HG02938 (cell line): Measurements from ENCODE around the gene ROBO1.
"Not testable (repeated sequence)": the region's sequence is repeated elsewhere in the genome, so short reads cannot be mapped to it uniquely, and the experiment has no call there.

ENCODE experiments used
- ATAC-seq: cut with Tn5 transposase; IDR thresholded peaks from one replicate; pipeline ENCODE4 v1.9.1; 2021; ENCODE audit warnings: mild to moderate bottlenecking, moderate library complexity; ENCODE audit not compliant: unreplicated experiment

ROBO1 gene

DNA sequence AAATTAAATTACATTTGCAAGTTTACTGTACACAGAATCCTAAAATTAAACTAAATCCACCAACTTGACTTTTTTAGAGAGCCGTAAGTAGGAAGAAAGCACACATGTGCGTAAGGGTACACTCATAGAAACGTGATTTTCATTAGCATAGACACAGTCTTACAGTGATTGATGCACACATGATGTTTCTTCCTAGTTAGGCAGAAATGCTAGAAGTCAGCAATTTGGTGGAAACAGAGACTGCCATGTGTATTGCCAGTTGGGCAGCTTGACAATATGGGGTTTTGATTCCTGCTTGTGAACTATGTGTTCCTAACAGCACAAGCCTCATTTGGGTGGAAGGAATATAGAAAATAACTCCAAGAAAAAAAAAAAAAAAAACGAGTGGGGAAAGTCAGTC is 878.5 kb downstream of the ROBO1 start:
- no peak for ATAC-seq

DNA sequence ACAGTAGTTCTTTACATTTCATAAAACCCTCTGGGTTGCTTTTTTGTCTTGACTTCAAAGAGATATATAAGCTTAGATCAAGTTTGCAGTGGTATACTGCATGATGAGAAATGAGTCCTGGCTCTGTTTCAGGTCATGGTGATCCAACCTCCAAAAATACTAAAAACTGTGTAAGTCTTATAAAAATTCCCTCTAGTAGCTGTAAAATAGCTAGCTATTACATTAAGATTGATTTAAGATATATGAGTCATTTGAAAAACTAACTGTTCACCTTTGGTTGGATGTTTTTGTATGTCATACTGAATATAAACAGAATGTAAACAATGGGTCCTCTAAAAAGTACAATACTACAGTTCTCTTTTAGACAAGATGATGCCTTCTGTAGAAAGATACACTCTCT is 879.2 kb downstream of the ROBO1 start:
- no peak for ATAC-seq

DNA sequence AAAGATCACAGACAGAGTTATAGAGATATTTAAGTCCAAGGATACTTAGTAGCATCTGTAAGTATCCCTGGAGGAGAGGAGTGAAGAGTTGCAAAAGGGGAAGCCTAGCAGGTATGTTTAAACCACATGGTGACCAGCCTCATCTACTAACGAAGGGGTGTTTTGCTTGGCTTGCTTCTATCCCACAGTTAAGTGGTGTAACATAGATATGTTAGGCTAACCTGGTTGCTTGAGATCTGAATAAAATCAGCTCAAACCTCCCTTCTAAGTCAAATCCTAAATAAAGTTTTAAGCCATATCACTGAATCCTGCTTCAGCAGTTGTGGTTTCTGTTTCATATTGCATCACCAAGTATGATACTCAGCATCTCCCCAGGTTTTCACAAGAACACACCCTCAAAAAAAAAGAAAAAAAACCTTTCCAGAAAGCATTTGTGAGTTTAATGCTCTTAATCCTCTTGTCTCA is 880.2 kb downstream of the ROBO1 start:
- ATAC-seq, result peak; percentile 60

GRCh38 chr3:78887029-78887428 is 880.8 kb downstream of the ROBO1 start:
- ATAC-seq, result no peak

DNA sequence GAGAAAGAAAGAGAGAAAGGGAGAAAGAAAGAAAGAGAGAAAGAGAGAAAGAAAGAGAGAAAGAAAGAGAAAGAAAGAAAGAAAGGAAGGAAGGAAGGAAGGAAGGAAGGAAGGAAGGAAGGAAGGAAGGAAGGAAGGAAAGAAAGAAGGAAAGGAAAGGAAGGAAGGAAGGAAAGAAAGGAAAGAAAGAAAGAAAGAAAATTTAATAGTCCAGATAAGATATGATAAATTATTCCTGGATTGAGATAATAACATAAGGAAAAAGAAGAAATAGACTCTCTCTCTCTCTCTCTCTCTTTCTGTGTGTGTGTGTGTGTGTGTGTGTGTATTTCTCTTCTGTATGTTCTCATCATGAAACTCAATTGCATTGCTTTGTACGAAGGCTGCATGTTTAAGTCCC is 883.2 kb downstream of the ROBO1 start:
- not testable (repeated sequence) for ATAC-seq

DNA sequence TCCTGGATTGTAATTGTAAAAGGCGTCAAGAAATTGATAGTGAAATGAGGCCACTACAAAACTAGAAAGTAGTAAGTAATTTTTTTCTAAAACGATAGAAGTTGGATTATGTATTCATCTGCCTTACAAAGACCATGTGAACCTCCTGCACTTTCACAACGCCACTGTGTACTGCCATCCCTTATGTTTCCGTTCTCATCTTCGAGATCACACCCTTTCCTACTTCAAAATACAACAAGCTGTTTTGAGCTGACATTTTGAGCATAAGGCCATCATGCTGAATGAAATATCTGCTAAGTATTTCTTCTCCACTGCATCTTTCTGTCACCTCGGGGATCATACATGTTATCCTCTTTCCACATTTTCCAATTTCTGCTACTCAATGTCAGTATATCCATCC is 885.5 kb downstream of the ROBO1 start:
- ATAC-seq, result no peak

DNA sequence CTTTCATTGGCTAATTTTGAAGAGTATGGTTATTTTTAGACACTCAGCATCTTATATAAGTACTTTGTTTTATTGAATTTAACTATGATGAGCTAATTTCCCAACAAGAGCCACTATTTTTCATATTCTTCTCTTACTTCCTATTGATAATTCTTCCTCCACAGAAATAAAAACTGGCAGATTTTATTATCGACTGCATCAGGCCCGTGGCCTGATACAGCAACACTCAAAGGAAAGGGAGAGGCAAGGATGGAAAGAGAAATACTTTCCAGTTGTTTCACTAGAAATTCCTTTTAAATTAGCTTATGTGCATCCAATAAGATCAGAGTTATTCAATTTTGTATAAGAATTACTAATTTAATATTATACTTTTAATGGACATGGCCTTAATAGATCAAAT is 886.3 kb downstream of the ROBO1 start:
- no peak for ATAC-seq

DNA sequence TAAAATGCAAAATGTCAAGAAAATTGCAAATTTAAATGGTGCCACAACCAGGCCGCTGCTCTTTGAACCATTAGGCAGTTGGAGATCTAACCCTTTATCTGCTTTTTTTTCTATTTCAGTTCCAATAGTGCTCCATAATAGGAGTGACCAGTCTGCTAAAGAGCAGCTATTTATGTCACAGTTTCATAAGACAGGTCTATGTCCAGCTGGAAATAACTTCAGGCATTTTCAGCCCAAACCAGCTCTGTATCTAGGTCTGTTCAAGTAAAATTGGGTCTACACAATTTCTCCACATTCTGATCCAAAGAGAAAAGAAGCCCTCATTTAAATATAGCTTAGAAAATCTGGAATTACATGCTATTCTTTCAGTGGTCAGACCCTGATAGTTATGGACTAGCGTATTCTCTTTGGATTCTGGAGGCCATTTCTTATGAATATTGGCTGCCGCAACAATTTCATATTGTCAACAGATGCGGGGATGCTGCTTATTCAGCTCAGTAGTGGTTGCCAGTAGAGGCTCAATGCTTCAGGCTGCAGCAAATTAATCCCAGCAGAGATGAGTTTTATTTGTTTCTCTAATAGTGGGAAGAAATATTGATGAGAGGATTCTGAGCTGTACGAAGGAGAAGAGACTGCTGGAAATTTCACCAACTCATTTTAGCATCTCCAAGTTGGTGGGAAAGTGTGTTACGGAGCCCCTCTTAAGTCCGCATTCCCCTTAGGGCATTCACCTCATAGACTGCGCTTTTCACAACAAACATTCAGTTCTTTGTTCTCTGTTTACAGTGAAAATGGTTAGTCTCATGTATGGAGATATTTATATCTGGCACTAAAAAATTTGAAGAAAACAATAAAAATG is 887.0 kb downstream of the ROBO1 start:
- ATAC-seq, result no peak

- no peak for ATAC-seq
These were observed 888.4 kb downstream of the ROBO1 start for GRCh38 chr3:78879295-78879860.

DNA sequence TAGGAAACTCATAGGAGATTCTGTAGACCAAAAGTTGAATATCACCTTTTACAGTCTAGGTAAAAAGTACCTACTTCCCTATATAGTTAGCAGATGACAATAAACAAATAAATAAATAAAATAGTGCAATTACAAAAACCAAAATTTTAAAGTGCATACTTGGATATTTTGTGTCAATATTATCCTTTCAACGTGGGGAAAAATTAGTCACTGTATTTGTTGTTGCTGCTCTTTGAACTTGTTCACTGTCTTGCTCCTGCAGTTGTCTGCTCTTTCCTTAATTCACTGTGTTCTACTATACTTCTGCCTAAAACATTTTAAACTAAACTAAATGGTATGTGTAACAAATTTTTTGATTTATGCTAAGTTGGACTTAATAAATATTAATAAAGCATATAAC is 889.0 kb downstream of the ROBO1 start:
- no peak for ATAC-seq

DNA sequence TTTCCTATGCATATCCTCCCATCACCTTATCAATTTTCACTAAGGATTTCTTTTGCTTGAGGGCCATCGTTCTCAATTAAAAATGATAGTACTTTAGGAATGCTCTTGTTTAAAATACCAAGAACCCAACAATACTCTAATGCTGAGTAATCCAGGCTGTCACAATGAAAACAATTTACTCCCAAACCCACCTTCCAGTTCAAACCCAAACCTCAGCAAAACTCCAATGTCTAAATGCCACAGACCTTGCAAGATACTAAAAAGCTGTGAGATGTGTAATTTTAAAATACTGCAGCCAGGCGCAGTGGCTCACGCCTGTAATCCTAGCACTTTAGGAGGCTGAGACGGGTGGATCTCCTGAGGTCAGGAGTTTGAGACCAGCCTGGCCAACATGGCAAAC is 889.8 kb downstream of the ROBO1 start:
- no peak for ATAC-seq

DNA sequence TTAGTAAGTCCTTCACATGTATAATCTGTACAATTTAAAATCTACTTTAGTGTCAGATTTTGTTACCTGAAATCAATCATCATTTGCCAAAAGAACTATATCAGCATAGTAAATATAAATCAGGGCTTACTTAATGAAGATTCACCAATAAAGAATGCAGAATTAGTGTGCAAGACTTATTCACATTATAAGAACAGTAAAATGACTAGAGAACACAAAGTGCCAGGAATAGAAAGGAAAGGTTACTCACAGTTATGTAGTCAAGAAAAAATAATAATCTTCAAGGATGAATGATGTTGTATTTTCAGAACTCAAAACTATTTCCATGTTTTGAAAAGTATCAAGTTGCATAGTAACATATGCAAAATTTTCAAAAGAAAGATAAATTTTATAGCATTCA is 891.9 kb downstream of the ROBO1 start:
- no peak for ATAC-seq

- no peak for ATAC-seq
These were observed 892.4 kb downstream of the ROBO1 start for GRCh38 chr3:78875436-78875835.

GRCh38 chr3:78873641-78874040 is 894.2 kb downstream of the ROBO1 start:
- peak; percentile 46 for ATAC-seq

- no peak for ATAC-seq
These were observed 895.6 kb downstream of the ROBO1 start for GRCh38 chr3:78872195-78872594.

GRCh38 chr3:78871048-78871447 is 896.8 kb downstream of the ROBO1 start:
- peak; percentile 79 for ATAC-seq

GRCh38 chr3:78870484-78870883 is 897.3 kb downstream of the ROBO1 start:
- peak; percentile 6 for ATAC-seq

GRCh38 chr3:78868570-78868969 is 899.2 kb downstream of the ROBO1 start:
- no peak for ATAC-seq

- ATAC-seq, result no peak
These were observed 900.1 kb downstream of the ROBO1 start for GRCh38 chr3:78867409-78868372.

GRCh38 chr3:78863306-78864203 is 904.2 kb downstream of the ROBO1 start:
- no peak for ATAC-seq
